SU-DHL-6 (cell line): ENCODE data around the gene MRPL14.

ENCODE experiments used
- H2AFZ ChIP-seq: fragments of 200-600 bp; sonication (generic); 2 replicates; pipeline ENCODE4 v1.6.1; 2014; ENCODE audit warnings: low read depth, mild to moderate bottlenecking, moderate library complexity, mixed read lengths, antibody characterized with exemption, low read length; ENCODE audit not compliant: severe bottlenecking
- H3F3A ChIP-seq: fragments of 200-600 bp; shearing (Covaris generic); 2 replicates; pipeline ENCODE4 v1.6.0; 2016; ENCODE audit warnings: antibody characterized with exemption, mild to moderate bottlenecking; ENCODE audit not compliant: insufficient read depth
- H3K27ac ChIP-seq: fragments of 200-600 bp; sonication (generic); 2 replicates; pipeline ENCODE4 v1.5.1; 2016; ENCODE audit warnings: low read depth, mild to moderate bottlenecking, low read length, moderate library complexity, mixed read lengths
- H3K27me3 ChIP-seq: fragments of 200-600 bp; sonication (generic), shearing (Covaris generic); 2 replicates; pipeline ENCODE4 v1.6.0; 2014; ENCODE audit warnings: mild to moderate bottlenecking, low read length
- H3K36me3 ChIP-seq: fragments of 200-600 bp; sonication (generic); 2 replicates; pipeline ENCODE4 v1.6.1; 2014; ENCODE audit warnings: mild to moderate bottlenecking, low read length, mixed read lengths
- H3K4me2 ChIP-seq: fragments of 300-600, 200-600 bp; shearing (Covaris generic), sonication (generic); 2 replicates; pipeline ENCODE4 v1.6.0; 2014; ENCODE audit warnings: low read length, low read depth, mild to moderate bottlenecking; ENCODE audit not compliant: poor library complexity, severe bottlenecking
- H3K4me3 ChIP-seq: fragments of 200-600 bp; sonication (generic); 2 replicates; pipeline ENCODE4 v1.5.1; 2014; ENCODE audit warnings: antibody characterized with exemption, low read length, mild to moderate bottlenecking, mixed read lengths; ENCODE audit not compliant: insufficient read depth, poor library complexity, severe bottlenecking
- H3K79me2 ChIP-seq: fragments of 200-600 bp; sonication (generic); 2 replicates; pipeline ENCODE4 v1.6.1; 2014; ENCODE audit warnings: mild to moderate bottlenecking, low read length, moderate library complexity; ENCODE audit not compliant: insufficient read depth
- H3K9ac ChIP-seq: fragments of 200-600 bp; sonication (generic); 2 replicates; pipeline ENCODE4 v1.7.0; 2014; ENCODE audit warnings: mild to moderate bottlenecking, low read length
- H3K9me2 ChIP-seq: fragments of 200-600 bp; sonication (generic); replicated peaks from 2 replicates; pipeline ENCODE4 v1.6.1; 2014; ENCODE audit warnings: low read length; ENCODE audit not compliant: insufficient read depth
- H3K9me3 ChIP-seq: fragments of 200-600 bp; sonication (generic); 2 replicates; pipeline ENCODE4 v1.6.1; 2014; ENCODE audit warnings: low read length, mixed read lengths; ENCODE audit not compliant: insufficient read depth
- H4K20me1 ChIP-seq: fragments of 200-600 bp; sonication (generic); 2 replicates; pipeline ENCODE4 v1.6.1; 2014; ENCODE audit warnings: low read depth, mild to moderate bottlenecking, antibody characterized with exemption, low read length, moderate library complexity, mixed read lengths
- EZH2phosphoT487 ChIP-seq: fragments of 200-600 bp; sonication (generic), shearing (Covaris generic); conservative IDR thresholded peaks from 2 replicates; pipeline ENCODE4 v1.6.1; 2018; ENCODE audit warnings: mild to moderate bottlenecking, antibody characterized with exemption, low read length, moderate library complexity, mixed read lengths
- TF ChIP-seq, protein P1 (sequence below): fragments of 200-600 bp; sonication (generic); IDR thresholded peaks from one replicate; pipeline ENCODE4 v1.5.1; 2017; ENCODE audit warnings: antibody characterized with exemption, mild to moderate bottlenecking, low read length, moderate library complexity; ENCODE audit not compliant: insufficient read depth, poor library complexity, severe bottlenecking

MRPL14 gene

DNA sequence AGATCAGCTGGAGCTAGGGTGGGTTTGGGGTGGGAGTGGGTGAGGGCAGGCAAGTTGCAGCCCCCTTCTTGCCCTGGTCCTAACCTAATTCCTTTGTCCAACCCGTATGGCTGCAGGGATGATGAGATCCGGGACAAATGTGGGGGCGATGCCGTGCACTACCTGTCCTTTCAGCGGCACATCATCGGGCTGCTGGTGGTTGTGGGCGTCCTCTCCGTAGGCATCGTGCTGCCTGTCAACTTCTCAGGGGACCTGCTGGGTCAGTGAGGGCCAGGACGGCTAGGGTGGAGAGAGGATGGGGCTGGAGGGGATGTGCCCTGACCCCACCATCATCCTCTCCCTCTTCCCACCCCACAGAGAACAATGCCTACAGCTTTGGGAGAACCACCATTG, 12.1 kb upstream of the MRPL14 start:
- no peak overlapping the region for H3K4me3 ChIP-seq
- H3K9me3 ChIP-seq, result no peaks in the 10 kb centered on the region
- H4K20me1 ChIP-seq, result no peaks in the 10 kb centered on the region
- no peaks in the 10 kb centered on the region for H3F3A ChIP-seq
- TF ChIP-seq EZH2phosphoT487, result no peak
- TF ChIP-seq, protein P1, sequence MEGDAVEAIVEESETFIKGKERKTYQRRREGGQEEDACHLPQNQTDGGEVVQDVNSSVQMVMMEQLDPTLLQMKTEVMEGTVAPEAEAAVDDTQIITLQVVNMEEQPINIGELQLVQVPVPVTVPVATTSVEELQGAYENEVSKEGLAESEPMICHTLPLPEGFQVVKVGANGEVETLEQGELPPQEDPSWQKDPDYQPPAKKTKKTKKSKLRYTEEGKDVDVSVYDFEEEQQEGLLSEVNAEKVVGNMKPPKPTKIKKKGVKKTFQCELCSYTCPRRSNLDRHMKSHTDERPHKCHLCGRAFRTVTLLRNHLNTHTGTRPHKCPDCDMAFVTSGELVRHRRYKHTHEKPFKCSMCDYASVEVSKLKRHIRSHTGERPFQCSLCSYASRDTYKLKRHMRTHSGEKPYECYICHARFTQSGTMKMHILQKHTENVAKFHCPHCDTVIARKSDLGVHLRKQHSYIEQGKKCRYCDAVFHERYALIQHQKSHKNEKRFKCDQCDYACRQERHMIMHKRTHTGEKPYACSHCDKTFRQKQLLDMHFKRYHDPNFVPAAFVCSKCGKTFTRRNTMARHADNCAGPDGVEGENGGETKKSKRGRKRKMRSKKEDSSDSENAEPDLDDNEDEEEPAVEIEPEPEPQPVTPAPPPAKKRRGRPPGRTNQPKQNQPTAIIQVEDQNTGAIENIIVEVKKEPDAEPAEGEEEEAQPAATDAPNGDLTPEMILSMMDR, result no peak
- H3K9ac ChIP-seq, result no peak overlapping the region
- no peak overlapping the region for H3K27ac ChIP-seq
- no peaks in the 10 kb centered on the region for H3K36me3 ChIP-seq
- no peak overlapping the region for H3K4me2 ChIP-seq
- no peaks in the 10 kb centered on the region for H3K79me2 ChIP-seq
- no peak overlapping the region for H2AFZ ChIP-seq
- no peaks in the 10 kb centered on the region for H3K27me3 ChIP-seq
- no peaks in the 10 kb centered on the region for H3K9me2 ChIP-seq

DNA sequence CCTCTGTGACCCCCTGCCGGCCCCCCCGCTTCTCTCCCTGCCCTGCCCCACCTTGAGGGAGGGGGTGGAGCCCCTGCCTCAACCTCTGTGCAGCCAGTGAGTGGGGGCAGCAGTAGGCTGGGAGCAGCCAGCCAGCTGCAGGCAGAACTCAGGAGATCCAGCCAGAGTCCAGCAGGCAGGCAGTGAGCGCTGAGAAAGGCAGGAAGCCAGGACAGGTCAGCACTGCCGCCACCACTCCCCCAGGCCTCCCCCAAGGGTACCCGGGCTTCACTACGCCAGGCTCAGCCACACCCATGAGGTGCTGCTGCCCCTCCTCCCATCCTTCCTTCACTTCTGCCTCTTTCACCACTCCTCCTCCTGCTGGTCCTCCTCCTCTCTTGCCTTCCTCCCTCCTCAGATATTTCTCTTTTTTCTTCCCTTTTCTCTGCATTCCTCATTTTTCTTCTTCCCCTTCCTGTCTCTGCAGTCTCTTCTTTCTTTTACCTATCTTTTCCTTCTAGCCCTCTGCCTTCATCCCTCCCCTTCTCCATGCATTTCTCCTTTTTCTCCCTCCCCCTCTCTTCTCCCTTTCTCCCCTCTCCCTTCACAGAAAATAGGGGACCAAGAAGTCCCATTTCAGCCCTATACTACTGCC, 11.6 kb upstream of the MRPL14 start:
- Histone ChIP-seq H3K9ac (no peak overlapping the region), H3K9me3 (no peaks in the 10 kb centered on the region), H3K4me2 (no peak overlapping the region), H3K79me2 (no peaks in the 10 kb centered on the region), H2AFZ (no peak overlapping the region), H3K27me3 (no peaks in the 10 kb centered on the region), H3K9me2 (no peaks in the 10 kb centered on the region), H4K20me1 (no peaks in the 10 kb centered on the region), H3K27ac (no peak overlapping the region), H3K4me3 (no peak overlapping the region), H3F3A (no peaks in the 10 kb centered on the region), H3K36me3 (no peaks in the 10 kb centered on the region)
- TF ChIP-seq EZH2phosphoT487, result no peak
- TF ChIP-seq, protein P1, result no peak

DNA sequence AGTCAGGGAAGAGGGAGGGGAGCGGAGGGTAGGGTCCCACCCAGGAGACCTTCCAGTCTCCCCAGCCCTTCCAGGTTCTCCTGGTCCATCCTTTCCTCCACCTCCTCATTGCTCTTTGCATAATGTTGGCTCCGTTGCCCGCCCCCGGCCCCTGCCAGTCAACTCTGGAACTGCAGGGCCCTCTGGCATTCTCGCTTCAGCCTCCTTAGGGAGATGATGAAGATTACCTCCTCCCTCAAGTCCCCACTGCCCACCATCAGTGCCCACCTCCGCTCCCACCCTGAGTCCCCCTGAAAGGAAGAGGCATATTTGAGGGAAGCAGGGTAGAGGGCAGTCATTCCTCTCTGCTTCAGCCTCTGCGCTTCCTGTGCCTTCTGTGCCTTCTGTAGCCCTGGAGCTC, 8.6 kb upstream of the MRPL14 start:
- Histone ChIP-seq H3K9ac (no peak overlapping the region), H4K20me1 (no peaks in the 10 kb centered on the region)
- TF ChIP-seq EZH2phosphoT487, result no peak
- TF ChIP-seq, protein P1, result no peak

More for the DNA sequence above, 8.6 kb upstream of the MRPL14 start:
- no peaks in the 10 kb centered on the region for H3F3A ChIP-seq
- H3K79me2 ChIP-seq, result no peaks in the 10 kb centered on the region
- H3K27ac ChIP-seq, result no peak overlapping the region
- H3K36me3 ChIP-seq, result no peaks in the 10 kb centered on the region
- H2AFZ ChIP-seq, result no peak overlapping the region
- H3K4me3 ChIP-seq, result no peak overlapping the region
- H3K9me2 ChIP-seq, result no peaks in the 10 kb centered on the region
- no peak overlapping the region for H3K4me2 ChIP-seq
- H3K27me3 ChIP-seq, result no peaks in the 10 kb centered on the region
- H3K9me3 ChIP-seq, result no peaks in the 10 kb centered on the region
